ENCODE measurements around the gene EVI2A. TPM values are rescaled to one million over a fixed set of nuclear protein-coding genes. Genes with fewer than 3 reads are reported as not detected.
A peak's percentile ranks its signal among the peaks of the same experiment; 100 is the strongest.
"Not testable (repeated sequence)": the region's sequence is repeated elsewhere in the genome, so short reads cannot be mapped to it uniquely, and the experiment has no call there.

The EVI2A gene
- total RNA-seq, 1 donor from 2014 or later: under 0.01 TPM

DNA sequence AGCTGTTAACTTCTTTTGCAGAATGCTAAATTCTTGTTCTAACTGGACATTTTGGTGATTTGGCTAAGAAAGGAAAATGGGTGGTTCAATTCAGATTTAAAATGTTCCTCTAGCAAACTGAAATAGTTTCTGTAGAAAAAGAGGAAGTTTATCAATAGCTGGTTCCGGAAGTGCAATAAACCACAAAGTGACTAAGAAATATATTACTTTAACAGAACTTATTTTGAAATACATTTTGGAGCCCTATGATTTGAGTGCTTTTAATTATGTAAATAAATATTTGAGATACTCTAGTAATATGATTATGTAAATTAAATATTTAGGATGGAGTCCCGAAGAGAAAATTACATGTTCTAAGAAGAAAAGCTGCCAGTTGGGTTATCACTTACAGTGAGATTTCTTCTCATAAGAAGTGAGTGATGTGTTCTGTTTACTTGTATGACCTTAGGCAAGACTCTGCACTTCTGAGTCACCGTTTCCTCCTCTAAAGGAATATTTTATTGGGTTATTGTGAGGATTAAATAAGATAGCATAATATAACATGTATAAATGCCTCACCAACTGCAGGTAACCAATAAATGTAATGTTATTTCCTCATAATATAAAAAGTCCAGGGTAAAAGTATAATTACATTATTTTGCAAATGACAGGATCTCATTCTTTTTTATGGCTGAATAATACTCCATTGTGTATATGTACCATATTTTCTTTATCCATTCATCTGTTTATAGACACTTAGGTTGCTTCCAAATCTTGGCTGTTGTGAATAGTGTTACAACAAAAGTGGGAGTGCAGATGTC lies 7.2 kb downstream of the EVI2A start, which contains the start of gene EVI2B:
Gene EVI2B, minus strand, starts transcription at position 73 of the 800 bp plus-strand sequence. CDS start 8,445 bp downstream, outside the sequence.
- DNase-seq (ENCODE audit: low read depth in 2 of 2): peak in 1 of 2 donors; percentile 87

- DNase-seq (ENCODE audit: low read depth in 2 of 2): not testable (repeated sequence)
Measured at GRCh38 chr17:31312223-31312622, 9.2 kb downstream of the EVI2A start.

DNA sequence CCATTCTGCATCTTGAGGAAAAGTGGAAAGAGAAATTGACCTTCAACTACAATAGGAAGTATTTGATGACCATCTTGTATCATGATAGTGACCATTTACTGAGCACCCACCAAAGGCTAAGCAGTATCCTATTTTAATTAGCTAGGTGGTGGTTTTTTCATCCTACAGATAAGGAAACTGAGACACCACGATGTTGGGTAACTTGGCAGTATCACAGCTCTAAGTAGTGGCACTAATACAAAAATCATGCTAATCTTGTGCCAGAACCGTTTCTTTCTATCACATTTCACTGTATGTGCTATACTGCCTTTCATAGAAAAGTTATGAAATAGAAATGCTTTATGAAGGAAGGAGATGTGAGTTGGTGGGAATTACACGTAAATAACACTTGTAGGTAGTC lies 9.9 kb downstream of the EVI2A start:
- no peak for DNase-seq (ENCODE audit: low read depth in 2 of 2)

- DNase-seq (ENCODE audit: low read depth in 2 of 2): no peak
Measured at GRCh38 chr17:31310886-31311285, 10.5 kb downstream of the EVI2A start.

DNA sequence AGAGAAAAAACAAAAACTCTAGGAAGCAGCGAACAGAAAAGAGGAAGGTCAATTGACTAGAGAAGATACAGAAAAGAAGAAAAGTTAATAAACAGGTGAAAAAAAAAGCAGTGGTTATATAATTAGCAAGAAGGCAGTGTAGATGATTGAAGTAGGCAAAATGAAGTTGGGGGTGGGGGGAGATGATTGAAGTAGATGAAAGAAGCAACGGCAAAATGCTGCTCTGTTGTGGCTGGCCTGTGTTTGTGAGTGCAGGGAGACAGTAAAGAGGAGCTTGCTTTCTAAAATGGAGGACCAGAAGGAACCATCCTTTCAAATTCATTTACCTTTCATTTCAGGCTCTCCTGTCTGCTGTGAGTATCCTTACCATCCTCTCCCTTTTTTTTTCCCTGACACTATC lies 11.2 kb downstream of the EVI2A start:
- no peak for DNase-seq (ENCODE audit: low read depth in 2 of 2)

DNA sequence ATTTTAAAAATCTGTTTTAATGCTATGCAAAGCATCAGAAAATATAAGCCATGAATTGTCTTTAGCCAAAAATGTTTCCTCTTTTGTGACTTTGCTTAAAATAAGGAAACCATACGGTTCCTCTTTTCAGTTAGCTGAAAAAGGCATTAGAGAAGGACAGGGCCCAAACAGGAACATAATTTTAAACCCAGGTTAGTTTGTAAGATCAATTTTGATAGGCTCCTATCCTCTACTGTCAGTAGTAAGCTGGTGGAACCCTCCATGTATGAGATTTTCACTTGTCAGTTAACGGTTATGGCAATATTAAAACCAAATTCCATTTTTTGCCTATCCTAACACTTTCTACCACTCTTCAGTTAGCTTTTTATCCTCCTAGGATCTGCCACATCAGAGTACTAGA lies 11.9 kb downstream of the EVI2A start:
- DNase-seq (ENCODE audit: low read depth in 2 of 2): no peak

GRCh38 chr17:31308372-31309334 lies 12.8 kb downstream of the EVI2A start:
- no peak for DNase-seq (ENCODE audit: low read depth in 2 of 2)

GRCh38 chr17:31307640-31308039 lies 13.8 kb downstream of the EVI2A start:
- DNase-seq (ENCODE audit: low read depth in 2 of 2): no peak

GRCh38 chr17:31299624-31300023 lies 21.8 kb downstream of the EVI2A start:
- DNase-seq (ENCODE audit: low read depth in 2 of 2): no peak

DNA sequence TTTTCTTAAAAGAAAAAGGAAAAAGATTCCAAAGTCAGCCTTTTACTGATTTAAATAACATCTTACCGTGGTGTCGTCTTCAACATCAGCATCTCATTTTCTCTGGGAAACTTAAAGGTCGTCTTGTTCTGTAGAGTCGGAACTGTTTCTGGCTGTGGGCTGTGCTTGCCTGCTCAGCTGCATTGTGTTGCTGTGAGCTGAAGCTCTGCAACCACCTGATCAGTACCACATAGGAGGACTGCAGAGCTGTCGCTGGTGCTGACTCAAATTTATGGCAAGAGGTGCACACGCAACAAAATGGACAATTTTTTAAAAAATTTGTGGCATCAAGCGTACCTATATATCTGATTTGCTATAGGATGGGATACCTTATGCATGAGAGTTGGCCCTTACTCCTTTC lies 24.3 kb downstream of the EVI2A start, which contains the start of gene OMG:
Gene OMG, minus strand, starts transcription at position 150 of the 400 bp plus-strand sequence. CDS start 908 bp downstream, outside the sequence.
- DNase-seq (ENCODE audit: low read depth in 2 of 2): no peak

DNA sequence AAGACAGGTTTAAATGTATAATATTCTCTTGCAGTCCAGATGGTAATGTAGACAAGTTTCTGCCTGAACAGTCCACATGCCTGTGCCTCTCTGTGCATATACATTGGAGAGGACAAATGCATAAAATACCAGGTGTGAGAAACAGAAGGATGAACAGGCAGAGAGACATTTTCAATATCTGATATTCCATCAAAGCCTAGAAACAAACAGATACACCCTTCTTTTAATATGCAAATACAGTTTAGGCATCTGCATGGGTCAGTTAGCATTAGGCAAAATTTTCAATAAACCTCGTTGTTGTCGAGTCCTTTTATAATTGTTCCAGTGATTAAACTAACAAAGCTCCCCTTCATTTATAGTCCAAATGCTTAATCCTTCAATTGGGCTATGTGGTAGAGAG lies 25.3 kb downstream of the EVI2A start:
- no peak for DNase-seq (ENCODE audit: low read depth in 2 of 2)

DNA sequence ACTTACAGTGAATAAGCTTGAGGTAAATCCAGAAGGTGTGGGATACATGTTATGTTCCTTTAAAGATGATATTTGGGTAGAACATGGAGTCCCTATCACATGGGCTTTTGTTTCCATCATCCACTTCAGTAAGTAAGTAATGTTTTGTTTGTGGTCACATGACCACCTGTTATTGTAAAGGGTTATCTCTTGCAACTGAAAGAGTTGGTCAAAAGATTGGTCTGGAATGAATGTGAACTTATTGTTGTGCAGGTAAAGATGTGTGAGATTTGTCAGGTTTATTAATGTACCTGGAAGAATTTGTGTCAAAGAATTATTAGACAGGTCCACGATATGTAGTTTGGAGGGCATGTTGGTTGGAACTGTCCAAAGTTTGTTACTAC lies 25.9 kb downstream of the EVI2A start:
- DNase-seq (ENCODE audit: low read depth in 2 of 2): no peak

DNA sequence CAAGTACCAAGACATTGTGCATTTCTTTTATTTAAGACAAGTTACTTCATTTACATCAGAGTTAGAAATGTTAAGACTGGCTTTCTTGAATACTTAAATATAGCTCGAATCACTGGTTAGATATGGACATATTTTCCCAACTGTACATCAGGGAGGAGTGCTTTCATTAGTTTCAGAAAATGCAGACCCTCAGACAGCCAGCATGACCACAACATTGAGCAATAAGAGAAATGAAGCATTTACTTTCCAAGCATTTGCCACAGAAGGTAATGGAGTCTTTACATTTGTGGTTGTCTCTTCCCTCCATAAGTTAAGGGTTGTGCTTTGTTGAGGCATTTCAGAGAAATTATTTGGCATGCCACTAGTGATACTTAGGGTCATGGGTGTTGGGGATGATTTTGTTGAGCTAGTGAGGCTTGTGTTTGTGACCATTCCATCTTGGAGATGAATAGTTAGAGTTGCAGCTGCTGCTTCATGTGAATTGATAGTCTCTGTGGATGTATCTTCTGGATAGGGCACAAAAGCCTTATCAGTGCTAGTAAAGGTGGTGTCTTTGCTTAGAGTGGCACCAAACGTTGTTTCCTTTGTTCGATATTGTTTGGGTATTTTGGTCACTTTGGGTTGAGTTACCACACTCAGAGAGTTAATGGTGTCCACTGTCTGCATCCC lies 26.5 kb downstream of the EVI2A start:
- DNase-seq (ENCODE audit: low read depth in 2 of 2): no peak

GRCh38 chr17:31294231-31294630 lies 27.2 kb downstream of the EVI2A start:
- no peak for DNase-seq (ENCODE audit: low read depth in 2 of 2)

DNA sequence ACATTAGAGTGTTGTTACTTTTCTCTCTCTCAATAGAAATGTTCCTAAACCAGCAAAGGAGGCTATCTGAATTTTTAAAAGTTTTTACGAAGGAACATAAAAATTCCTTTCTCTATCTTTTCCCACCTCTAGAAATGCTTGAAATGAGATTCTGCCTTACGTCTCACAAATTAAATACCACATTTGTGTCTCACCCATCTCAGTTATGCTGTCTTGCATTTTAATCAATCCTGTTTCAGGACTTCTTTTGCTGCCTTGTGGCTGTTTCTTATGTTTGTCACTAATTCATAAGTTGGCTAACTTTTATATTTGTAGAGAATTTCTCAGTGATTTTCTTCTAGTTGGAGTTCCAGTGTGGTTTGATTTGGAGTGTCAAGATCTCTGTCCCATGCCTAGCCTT lies 27.8 kb downstream of the EVI2A start:
- no peak for DNase-seq (ENCODE audit: low read depth in 2 of 2)

GRCh38 chr17:31291820-31292219 lies 29.6 kb downstream of the EVI2A start:
- no peak for DNase-seq (ENCODE audit: low read depth in 2 of 2)

DNA sequence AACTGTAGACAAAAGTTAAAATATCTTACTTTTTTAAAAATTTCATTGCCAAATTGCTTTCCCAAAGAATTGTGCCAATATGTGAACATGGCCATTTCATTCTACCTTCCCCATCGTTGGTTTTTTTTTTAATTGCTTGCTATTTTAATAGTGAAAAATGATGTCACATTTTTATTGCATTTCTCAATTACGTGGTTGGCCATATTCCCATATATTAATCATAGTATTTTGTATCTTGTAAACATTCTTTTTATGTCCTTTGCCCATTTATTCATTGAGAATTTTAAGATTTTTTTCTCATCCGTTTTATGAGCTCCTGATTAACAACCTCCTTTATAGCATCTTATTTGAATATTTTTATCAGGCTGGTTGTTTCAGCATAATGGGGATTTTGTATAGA lies 31.6 kb downstream of the EVI2A start:
- peak in 1 of 2 donors; percentile 6 for DNase-seq (ENCODE audit: low read depth in 2 of 2)

DNA sequence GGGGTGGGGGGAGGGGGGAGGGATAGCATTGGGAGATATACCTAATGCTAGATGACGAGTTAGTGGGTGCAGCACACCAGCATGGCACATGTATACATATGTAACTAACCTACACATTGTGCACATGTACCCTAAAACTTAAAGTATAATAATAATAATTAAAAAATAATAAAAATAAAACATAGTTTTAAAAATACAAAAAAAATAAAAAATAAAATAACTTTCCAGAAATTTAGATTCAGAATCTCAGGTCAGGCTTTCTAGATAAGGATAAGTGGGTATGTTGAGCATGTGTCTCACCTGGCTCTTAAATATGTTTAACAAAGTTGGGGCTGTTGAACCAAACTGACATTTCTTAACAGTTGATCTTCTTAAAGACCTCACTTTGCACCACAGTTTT lies 33.5 kb downstream of the EVI2A start:
- DNase-seq (ENCODE audit: low read depth in 2 of 2): not testable (repeated sequence)

DNA sequence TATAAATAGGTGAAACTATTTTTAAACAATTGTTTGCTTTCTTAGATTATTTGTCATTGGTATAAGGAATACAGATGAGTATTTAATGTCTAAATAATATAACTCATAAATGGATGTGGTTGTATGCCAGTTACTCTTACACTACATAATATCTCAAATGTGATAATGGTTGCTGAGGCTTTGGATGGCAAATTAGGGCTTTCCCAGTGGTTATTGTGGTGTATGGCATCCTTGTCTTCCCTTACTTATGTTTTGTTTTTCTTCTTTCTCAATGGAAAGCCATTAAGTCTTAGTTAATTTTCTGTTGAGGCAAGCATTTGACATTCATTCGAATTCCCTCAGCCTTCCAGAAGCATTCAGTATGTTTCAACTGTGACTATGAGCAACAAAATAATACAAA lies 34.8 kb downstream of the EVI2A start:
- no peak for DNase-seq (ENCODE audit: low read depth in 2 of 2)

GRCh38 chr17:31283841-31284240 lies 37.6 kb downstream of the EVI2A start:
- no peak for DNase-seq (ENCODE audit: low read depth in 2 of 2)

GRCh38 chr17:31281061-31281460 lies 40.4 kb downstream of the EVI2A start:
- DNase-seq (ENCODE audit: low read depth in 2 of 2): no peak

- no peak for DNase-seq (ENCODE audit: low read depth in 2 of 2)
Measured at GRCh38 chr17:31279401-31279800, 42.0 kb downstream of the EVI2A start.

Data from lung microvascular endothelial cell (primary cell).